Measurements from ENCODE around the gene MIS18BP1.

- no peak for TF ChIP-seq POLR2A (IDR thresholded peaks at IDR 0.05)
- no peak for TF ChIP-seq CTCF (IDR thresholded peaks at IDR 0.05)
- no peak for TF ChIP-seq EP300 (IDR thresholded peaks at IDR 0.05)
Measured at GRCh38 chr14:45227566-45227965, 25.4 kb downstream of the MIS18BP1 start.

All from tibial nerve (tissue), 4 donors.